OCI-LY3 (cell line): ENCODE data around the gene SYPL1.

Source experiments
- EZH2phosphoT487 ChIP-seq: fragments of 200-600 bp; shearing (Covaris generic); IDR thresholded peaks from 2 replicates; pipeline ENCODE4 v1.6.1; 2018; ENCODE audit warnings: antibody characterized with exemption, mixed run types, low read depth
- TF ChIP-seq, protein P1 (sequence below): fragments of 200-600, 300-600 bp; sonication (generic); IDR thresholded peaks from 2 replicates; pipeline ENCODE4 v1.5.1; 2014; ENCODE audit warnings: antibody characterized with exemption, low read length, low read depth

DNA sequence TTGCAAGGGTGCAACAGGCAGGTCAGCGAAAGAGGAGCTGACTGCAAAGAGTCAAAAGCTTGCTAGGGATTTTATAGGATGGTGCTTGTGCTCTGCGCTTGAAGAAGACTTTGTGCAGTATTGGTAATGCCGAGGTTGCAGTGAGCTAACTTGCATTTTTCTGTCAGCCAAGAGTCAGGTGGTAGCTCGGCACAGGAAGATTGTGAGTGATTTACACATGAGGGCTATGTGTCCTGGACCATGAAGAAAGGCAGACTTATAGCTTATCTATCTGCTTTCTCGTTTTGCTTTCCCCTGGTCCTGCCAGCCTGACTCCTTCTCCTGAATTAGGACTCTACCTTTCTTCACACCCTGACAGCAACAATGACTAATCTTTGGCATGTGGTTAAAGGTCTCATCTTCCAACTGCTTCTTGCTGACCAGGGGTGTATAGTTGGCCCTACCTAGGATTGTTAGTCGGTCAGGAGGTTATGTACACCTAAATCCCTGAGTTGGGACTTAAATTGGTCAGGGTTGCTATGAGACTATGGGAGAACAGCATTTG, 4.1 kb upstream of the SYPL1 start:
- TF ChIP-seq, protein P1, sequence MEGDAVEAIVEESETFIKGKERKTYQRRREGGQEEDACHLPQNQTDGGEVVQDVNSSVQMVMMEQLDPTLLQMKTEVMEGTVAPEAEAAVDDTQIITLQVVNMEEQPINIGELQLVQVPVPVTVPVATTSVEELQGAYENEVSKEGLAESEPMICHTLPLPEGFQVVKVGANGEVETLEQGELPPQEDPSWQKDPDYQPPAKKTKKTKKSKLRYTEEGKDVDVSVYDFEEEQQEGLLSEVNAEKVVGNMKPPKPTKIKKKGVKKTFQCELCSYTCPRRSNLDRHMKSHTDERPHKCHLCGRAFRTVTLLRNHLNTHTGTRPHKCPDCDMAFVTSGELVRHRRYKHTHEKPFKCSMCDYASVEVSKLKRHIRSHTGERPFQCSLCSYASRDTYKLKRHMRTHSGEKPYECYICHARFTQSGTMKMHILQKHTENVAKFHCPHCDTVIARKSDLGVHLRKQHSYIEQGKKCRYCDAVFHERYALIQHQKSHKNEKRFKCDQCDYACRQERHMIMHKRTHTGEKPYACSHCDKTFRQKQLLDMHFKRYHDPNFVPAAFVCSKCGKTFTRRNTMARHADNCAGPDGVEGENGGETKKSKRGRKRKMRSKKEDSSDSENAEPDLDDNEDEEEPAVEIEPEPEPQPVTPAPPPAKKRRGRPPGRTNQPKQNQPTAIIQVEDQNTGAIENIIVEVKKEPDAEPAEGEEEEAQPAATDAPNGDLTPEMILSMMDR: no peak
- no peak for TF ChIP-seq EZH2phosphoT487
